ENCODE results near the gene TSPAN9. TPM values are rescaled to one million over a fixed set of nuclear protein-coding genes. Genes with fewer than 3 reads are reported as not detected.

TSPAN9 gene
- total RNA-seq, 1 donor: 76.0 TPM

- TF ChIP-seq CTCF (IDR thresholded peaks at IDR 0.05; ENCODE audit: insufficient read depth, low read depth, low read length): no peak
- DNase-seq (ENCODE audit: low read depth): no peak
- no peak overlapping the region for H3K4me3 ChIP-seq (ENCODE audit: low read depth, low read length)
Observed at GRCh38 chr12:3326156-3326849, 249.1 kb downstream of the TSPAN9 start.

DNA sequence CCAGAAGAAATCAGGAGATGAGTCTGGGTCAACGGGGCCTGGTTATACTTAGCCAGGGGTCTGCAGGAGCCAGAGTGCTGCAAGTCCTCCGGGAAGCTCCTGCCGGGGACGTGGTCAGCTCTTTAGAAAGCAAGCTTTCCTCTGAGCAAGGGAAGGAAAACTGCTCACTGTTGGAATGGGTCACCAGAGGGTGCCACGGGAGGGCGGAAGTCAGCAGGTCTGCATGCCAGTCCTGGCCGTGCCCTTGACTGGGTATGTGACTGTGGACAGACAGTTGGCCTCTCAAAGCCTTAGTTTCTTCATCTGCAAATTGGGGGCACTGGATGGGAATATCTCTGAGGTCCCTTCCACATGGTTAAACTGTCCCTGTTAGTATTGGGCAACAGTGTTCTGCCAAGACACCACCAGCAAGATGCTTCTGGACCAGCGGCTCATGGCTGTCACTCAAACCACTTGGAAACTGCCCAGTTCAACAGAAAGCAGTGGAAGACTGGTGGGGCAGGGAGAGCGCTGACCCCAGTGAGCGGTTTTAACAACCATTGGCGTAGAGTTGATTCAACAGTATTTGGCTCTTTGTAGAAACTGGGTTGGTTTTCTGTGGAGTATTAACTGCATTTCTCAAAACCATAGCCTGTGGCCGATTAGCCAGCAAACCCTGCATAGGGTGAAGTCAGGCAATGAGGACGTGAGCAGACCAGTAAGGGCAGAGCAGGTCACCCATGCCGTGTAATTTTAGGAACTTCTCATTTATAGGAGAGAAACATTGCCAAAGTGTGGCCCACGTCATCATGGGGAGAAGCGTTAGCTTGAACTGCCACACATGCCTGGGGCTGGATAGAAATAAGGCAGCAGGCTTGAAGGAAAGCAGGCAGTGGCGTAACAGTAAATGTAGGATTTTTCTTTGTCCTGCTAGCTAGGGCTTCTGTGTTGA, 249.9 kb downstream of the TSPAN9 start:
- no peak for DNase-seq (ENCODE audit: low read depth)
- TF ChIP-seq CTCF (IDR thresholded peaks at IDR 0.05; ENCODE audit: insufficient read depth, low read depth, low read length): no peak

GRCh38 chr12:3328081-3328480, 250.9 kb downstream of the TSPAN9 start:
- TF ChIP-seq CTCF (IDR thresholded peaks at IDR 0.05; ENCODE audit: insufficient read depth, low read depth, low read length): no peak
- no peak overlapping the region for H3K4me3 ChIP-seq (ENCODE audit: low read depth, low read length)
- no peak for DNase-seq (ENCODE audit: low read depth)

More for the DNA sequence above, 249.9 kb downstream of the TSPAN9 start:
- no peak overlapping the region for H3K4me3 ChIP-seq (ENCODE audit: low read depth, low read length)

- no peak overlapping the region for H3K4me3 ChIP-seq (ENCODE audit: low read depth, low read length)
- TF ChIP-seq CTCF (IDR thresholded peaks at IDR 0.05; ENCODE audit: insufficient read depth, low read depth, low read length): no peak
- DNase-seq (ENCODE audit: low read depth): no peak
Observed at GRCh38 chr12:3328571-3328970, 251.4 kb downstream of the TSPAN9 start.

- no peak for TF ChIP-seq CTCF (IDR thresholded peaks at IDR 0.05; ENCODE audit: insufficient read depth, low read depth, low read length)
- H3K4me3 ChIP-seq (ENCODE audit: low read depth, low read length): no peak overlapping the region
- no peak for DNase-seq (ENCODE audit: low read depth)
Observed at GRCh38 chr12:3329361-3329760, 252.2 kb downstream of the TSPAN9 start.

- TF ChIP-seq CTCF (IDR thresholded peaks at IDR 0.05; ENCODE audit: insufficient read depth, low read depth, low read length): no peak
- H3K4me3 ChIP-seq (ENCODE audit: low read depth, low read length): no peak overlapping the region
- DNase-seq (ENCODE audit: low read depth): no peak
Observed at GRCh38 chr12:3330976-3331510, 253.9 kb downstream of the TSPAN9 start.

Measured in fibroblast of villous mesenchyme (primary cell).